ENCODE data around the gene PLA2G3.
"Not testable (repeated sequence)": the region's sequence is repeated elsewhere in the genome, so short reads cannot be mapped to it uniquely, and the experiment has no call there.

The PLA2G3 gene

GRCh38 chr22:31139866-31140716, at the start of gene PLA2G3:
Gene PLA2G3, minus strand, starts transcription at chr22:31140508. Its CDS starts 154 bp downstream, at chr22:31140354.
- peak; percentile 93 for DNase-seq

GRCh38 chr22:31187627-31188026, 47.3 kb upstream of the PLA2G3 start:
- no peak for DNase-seq

DNA sequence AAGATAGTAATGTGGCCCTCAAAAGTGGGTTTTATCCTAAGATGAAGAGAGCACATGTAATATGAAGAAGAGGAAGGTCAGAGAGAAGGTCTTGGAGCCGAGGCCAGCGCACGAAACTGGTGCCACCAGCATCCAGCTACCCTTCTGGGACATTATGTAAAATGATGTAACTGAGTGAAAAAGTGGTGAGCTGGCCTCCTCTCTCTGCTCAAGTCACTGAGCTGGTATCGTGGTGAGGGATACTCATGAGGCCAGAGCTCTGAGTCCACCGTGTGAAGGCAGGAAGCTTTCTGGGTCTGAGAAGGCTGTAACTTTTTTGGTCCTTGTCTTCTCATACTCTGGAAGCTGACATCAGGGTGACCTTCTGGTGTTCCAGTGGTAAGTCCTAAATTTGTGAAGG, 44.7 kb upstream of the PLA2G3 start:
- DNase-seq = no peak

DNA sequence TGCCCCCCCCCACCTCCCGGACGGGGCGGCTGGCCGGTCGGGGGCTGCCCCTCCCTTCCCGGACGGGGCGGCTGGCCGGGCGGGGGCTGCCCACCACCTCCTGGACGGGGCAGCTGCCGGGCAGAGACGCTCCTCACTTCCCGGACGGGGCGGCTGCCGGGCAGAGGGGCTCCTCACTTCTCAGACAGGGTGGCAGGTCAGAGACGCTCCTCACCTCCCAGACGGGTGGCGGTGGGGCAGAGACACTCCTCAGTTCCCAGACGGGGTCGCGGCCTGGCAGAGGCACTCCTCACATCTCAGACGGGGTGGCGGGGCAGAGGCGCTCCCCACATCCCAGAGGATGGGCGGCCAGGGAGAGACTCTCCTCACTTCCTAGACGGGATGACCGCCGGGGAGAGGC, 43.7 kb upstream of the PLA2G3 start:
- DNase-seq = no peak

- no peak for DNase-seq
Measured at GRCh38 chr22:31179345-31179744, 39.0 kb upstream of the PLA2G3 start.

GRCh38 chr22:31178859-31179258, 38.6 kb upstream of the PLA2G3 start:
- DNase-seq = no peak

DNA sequence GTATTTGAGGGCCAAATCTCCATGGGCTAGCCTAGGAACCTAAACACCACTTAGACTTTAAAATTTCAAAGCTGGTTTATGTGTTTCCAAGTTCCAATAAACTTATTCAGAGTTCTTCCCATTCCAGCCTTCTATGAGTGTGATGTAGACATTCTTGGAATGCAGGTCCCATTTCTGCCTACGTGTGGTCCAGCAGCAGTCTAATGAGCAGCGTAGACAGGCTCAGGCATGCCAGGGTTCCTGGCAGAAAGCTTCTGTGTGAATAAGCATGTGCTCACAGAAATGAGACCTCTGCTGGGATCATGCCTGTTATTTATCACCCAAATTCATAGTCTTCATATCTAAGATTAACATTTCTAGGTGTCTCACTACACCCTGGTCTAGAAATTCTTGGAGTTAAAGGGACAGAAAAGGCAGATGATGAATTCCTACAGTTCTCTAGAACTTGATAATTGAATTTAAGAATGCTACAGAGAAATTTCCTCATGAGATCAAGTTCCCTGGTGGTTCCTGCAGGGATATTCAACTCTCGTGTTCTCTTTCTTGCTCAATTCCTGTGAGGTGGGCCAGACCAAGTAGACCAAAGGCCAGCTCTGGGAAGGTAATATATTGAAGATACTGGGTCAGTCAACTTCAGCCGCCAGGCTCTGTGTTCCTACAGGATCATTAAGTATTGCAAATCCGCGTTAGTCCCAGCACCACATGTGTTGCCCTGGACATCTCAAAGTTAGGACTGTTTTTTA, 37.3 kb upstream of the PLA2G3 start:
- DNase-seq = no peak

- no peak for DNase-seq
Measured at GRCh38 chr22:31176923-31177322, 36.6 kb upstream of the PLA2G3 start.

- DNase-seq = no peak
Measured at GRCh38 chr22:31173386-31174145, 33.3 kb upstream of the PLA2G3 start.

- DNase-seq = not testable (repeated sequence)
Measured at GRCh38 chr22:31171734-31172133, 31.4 kb upstream of the PLA2G3 start.

DNA sequence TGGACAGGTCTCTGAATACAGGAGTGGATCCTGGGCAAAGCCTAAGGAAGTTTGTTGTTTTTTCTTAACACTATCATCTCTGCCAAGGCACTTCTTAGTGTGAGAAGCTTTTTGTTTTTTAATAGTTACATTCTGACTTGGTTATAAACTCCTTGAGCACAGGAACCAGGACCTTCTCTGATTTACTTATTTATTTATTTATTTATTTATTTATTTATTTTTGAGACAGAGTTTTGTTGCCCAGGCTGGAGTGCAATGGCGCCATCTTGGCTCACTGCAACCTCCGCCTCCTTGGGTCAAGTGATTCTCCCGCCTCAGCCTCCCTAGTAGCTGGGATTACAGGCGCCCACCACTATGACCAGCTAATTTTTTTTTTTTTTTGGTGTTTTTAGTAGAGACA, 30.7 kb upstream of the PLA2G3 start:
- no peak for DNase-seq

DNA sequence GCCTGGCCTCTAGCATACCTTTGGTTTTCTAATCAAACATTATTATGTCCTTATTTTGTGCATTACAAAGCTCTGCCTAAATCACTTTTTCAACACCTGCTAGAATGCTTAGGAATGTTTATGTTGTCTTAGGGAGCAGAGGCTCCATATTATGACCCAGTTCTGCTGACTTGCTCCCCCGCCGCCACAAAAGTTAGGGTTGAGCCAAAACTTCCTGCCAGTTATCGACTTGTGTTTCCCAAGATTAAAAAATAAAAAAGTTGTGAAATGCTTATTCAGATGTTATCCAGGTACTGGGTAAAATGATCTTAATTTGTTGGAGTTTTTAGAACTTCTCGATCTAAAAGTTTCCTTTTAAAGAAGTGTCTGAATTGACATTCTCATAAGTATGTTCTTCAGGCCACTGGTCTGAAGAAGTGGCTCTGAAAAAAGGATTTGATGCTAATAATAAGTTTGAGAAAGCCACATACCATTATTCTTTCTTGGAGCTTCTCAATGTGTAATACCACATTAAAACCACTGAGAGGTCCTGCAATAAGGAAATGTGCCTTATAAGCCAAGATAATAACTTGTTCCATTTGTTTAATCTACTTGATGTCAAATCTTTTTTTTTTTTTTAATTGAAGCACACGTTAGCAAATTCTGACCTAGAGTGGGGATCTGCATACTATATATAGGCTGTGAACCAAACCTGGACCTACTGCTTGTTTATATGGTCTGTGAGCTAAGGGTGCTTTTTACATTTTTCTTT, 21.9 kb upstream of the PLA2G3 start:
- DNase-seq = no peak

GRCh38 chr22:31161386-31161785, 21.1 kb upstream of the PLA2G3 start:
- DNase-seq = no peak

- DNase-seq = no peak
Measured at GRCh38 chr22:31160328-31160978, 20.1 kb upstream of the PLA2G3 start.

- DNase-seq = no peak
Measured at GRCh38 chr22:31155422-31155821, 15.1 kb upstream of the PLA2G3 start.

DNA sequence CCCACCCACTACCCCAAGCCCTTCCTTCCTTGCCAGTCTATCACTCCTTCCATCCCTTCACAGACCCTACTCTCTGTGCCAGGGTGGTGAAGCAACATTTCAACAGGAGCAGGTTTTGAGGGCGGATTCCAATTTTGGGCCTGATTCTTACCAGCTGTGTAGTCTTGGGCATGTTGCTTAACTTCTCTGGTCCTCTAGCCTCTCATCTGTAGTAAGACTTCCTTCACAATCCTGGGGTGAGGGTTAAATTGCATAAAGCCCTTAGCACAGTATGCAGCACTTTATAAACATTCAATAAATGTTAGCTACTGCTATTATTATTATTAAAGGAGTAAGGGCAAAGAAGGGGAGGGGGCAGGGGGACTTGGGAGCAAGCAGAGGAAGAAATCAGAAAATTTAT, 14.7 kb upstream of the PLA2G3 start:
- no peak for DNase-seq

GRCh38 chr22:31153357-31153756, 13.0 kb upstream of the PLA2G3 start:
- no peak for DNase-seq

DNA sequence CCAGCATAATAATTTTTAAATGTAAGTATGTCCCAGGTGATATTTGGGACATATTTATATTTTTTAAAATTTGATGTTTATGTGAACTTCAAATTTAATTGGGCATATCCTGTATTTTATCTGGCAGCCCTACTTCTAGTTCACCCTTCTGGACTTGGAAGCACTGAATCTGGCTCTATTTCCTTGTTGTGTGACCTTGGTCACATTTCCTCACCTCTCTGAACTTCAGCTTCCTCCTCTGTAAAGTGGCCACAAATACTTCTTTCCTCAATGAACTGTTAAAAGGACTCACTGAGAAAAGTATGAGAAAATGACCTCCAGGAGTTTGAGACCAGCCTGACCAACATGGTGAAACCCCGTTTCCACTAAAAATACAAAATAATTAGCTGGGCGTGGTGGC, 11.6 kb upstream of the PLA2G3 start:
- no peak for DNase-seq

DNA sequence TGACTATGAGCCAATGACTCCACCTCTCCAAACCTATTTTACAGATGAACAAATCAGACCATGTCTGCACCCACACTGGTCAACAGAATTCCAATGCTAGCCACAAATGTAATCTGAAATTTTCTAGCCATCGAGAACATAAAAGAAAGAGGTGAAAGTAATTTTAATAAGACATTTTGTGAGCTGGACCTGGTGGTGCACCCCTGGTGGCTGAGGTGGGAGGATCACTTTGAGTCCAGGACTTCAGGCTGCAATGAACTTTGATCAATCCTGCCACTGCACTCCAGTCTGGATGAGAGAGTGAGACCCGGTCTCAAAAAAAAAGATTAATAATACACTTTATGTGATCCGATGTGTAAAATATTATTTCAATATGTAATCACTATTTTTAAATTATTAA, 10.3 kb upstream of the PLA2G3 start:
- DNase-seq = no peak

- DNase-seq = peak; percentile 30
Measured at GRCh38 chr22:31148953-31149627, 8.8 kb upstream of the PLA2G3 start.

- no peak for DNase-seq
Measured at GRCh38 chr22:31148488-31148887, 8.2 kb upstream of the PLA2G3 start.

GRCh38 chr22:31144223-31144622, 3.9 kb upstream of the PLA2G3 start:
- no peak for DNase-seq

Measured in NCI-H1436 treated with DMSO at 0.1 percent for 48 hours (cell line).